NT2/D1 (cell line): ENCODE results near the gene BABAM2.

Experiments used
- YY1 ChIP-seq: IDR thresholded peaks from 2 replicates; pipeline ENCODE4 v1.6.1; 2011; ENCODE audit not compliant: insufficient read length, insufficient read depth
- ZNF274 ChIP-seq: IDR thresholded peaks from 2 replicates; pipeline ENCODE4 v1.6.1; 2011; ENCODE audit warnings: mild to moderate bottlenecking, low read depth, low read length

- TF ChIP-seq YY1: no peak
- no peak for TF ChIP-seq ZNF274
Measured at GRCh38 chr2:27967076-27967475, 76.5 kb downstream of the BABAM2 start.
